ENCODE data around the gene POMGNT2.

The POMGNT2 gene

GRCh38 chr3:43105596-43106292, at the start of gene POMGNT2:
Gene POMGNT2 (minus strand): TSS chr3:43106079. CDS start chr3:43081431, 24,648 bp downstream.
- DNase-seq: peak; percentile 52

- no peak for DNase-seq
Observed at GRCh38 chr3:43154980-43155379, 49.1 kb upstream of the POMGNT2 start.

DNA sequence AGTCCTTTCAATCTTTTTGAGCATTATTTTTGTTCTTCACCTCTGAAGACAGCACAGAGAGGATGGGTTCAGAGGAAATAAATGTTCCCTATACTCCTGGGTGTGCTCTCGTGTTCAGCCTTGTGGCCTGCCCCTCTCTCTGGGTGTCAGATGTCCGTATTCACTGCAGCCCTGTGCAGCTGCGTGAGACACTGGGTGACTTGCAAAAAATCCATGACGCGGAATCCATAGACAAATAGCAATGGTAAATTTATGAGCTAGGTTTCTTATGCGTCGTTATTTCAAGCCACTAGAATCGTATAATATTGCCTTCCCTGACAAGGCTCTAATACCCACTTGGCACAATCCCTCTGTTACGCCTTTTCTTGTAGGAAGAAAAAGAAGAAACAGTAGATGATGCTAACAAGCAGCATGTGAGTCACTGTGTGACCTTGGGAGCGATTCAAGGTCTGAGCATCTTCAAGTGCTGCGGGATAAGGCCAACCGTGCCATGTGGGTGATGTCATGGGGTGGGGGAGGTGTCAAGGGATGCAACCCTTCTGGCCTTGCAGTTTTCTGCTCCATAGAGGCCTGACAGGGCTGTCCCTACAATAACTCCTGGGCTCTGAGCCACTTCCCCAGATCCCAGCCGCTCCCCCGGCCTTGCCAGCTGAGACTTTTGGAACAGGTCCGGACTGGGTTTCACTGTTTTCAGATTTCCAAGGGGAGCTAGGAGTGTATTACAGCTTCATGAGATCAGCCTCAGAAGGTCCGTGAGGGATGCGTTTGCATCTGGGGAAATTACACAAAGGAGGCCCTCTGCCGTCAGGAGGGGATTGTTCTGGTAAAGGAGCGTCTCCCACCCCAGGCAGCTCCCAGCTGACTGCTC, 47.6 kb upstream of the POMGNT2 start:
- peak; percentile 13 for DNase-seq

DNA sequence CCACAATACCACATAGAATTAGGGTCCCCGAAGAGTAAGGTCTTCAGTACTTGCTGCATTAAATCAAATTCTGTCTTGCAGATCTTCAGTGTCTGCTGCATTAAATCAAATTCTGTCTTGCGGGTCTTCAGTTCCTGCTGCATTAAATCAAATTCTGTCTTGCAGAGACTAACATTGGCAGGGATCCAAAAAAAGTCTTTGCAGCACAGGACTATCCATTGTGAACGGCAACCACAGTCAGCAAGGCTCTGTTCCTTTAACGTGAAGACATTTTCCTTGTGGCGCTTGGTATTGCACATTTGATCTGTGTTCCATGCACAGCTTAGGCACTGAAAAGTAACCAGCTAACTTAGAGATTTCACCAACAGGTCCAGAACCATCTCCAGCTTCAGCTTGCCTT, 46.8 kb upstream of the POMGNT2 start:
- DNase-seq: no peak

DNA sequence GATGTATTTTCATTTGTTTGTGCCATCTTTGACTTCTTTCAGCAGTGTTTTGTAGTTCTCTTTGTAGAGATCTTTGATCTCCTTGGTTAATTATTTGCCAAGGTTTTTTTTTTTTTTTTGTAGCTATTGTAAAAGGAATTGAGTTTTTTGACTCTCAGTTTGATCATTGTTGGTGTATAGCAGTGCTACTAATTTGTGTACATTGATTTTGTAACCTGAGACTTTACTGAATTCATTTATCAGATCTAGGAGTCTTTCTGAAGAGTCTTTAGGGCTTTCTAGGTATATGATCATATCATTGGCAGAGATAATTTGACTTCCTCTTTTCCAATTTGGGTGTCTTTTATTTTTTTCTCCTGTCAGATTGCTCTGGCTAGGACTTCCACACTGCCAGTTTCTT, 42.2 kb upstream of the POMGNT2 start:
- DNase-seq: no peak

- DNase-seq: no peak
Observed at GRCh38 chr3:43146599-43146998, 40.7 kb upstream of the POMGNT2 start.

DNA sequence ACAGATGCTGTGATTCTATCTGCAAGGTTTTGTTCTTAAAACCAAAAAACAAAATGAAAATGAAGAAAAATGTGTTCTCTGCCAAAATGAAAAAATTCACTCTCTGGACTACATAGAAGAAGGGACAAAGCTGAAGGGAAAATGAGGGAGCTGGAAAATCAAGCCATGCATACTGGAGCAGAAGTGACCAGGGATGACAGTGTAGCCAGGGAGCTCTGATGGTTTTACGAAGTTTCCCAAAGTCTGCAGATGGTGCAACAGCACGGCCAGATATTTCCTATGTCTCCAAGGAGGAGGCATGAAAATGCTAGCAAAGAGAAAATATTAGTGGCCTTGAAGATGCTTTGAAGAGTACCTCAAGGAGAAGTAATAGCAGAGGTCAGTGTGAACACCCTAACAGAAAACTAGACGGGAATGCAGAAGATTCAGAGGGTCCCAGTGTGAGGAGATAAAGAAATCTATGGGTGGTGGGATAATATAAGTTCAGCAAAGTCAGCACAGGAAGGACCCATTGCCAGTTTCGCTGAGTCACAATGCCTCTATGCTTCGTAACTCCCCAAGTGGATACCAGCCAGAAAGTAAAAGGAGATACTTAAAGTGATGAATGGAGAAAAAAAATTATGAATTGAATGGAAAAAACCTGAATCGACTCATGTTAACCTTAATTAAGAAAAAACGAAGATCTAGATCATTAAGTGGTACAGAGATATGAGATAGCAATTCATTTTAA, 39.0 kb upstream of the POMGNT2 start:
- DNase-seq: no peak

DNA sequence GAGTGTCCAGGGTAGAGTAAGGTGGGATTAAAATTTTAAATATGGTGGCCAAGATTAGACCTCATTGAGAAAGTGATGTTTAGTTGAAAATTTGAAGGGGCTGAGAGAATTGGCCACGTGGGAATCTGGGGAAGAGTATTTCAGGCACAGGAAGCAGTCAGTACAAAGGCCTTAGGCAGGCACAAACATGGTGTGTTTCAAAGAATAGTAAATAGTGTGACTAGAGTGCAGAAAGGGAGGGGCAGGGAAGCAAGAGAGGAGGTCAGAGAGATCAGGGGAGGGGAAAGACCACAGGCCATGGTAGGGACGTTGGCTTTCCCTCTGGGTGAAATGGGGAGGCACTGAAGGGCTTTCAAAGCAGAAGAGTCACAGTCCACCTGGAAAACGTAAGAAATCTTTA, 36.6 kb upstream of the POMGNT2 start:
- DNase-seq: no peak

GRCh38 chr3:43138488-43139231, 32.8 kb upstream of the POMGNT2 start:
- DNase-seq: no peak

DNA sequence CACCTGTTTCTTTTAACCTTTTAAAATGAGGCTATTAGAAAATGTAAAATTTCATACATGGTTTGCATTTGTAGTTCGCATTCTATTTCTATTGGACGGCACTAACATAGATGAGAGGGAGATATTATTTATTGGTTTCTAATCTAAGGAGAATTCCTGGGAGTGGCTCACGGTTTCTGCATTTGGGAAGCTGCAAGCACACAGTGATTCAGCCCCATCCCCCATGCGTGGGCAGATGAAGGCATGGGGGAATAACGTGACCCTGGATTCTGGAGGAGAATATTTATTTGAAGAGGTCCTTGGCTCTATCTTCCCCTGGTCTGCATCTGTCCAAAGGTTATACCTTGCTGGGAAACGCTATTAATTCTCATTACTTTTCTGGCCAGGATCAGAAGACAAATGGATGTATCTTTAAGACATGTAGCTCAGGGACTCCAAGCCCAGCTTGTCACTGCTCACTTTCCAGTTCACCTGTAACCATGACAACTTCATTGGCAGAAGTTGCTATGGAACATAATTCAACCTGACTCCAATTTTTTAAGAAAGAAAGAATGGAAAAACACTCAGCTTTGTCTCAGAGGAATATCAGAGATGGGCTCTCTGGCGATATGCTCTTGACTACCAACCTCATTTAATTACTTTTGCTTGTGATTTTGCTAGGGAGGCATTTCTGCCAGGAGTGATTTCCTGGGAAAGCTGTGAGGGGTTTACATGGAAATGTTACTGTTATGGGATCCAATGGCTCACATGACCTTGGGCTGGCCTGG, 27.2 kb upstream of the POMGNT2 start:
- DNase-seq: no peak

- no peak for DNase-seq
Observed at GRCh38 chr3:43132193-43132592, 26.3 kb upstream of the POMGNT2 start.

GRCh38 chr3:43128464-43128863, 22.6 kb upstream of the POMGNT2 start:
- no peak for DNase-seq

DNA sequence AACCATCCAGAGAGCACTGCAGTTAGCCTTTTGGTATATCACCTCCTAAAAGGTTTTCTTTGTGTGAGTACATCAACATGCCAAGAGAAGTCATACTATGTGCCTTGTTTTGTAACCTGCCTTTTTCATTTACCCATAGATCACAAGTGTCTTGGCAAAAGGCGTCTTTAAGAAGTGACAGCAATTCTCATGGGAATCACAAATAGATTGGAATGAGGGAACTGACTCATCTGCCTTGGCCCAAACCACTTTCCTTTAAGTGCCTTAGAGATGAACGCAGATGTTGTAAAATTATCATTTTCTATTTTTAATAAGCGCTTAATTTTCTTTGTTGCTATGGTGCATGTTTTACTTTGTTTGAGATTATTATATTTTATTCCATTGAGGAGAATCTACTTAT, 20.7 kb upstream of the POMGNT2 start:
- DNase-seq: no peak

GRCh38 chr3:43123895-43124294, 18.0 kb upstream of the POMGNT2 start:
- DNase-seq: no peak

GRCh38 chr3:43120937-43121336, 15.1 kb upstream of the POMGNT2 start:
- no peak for DNase-seq

GRCh38 chr3:43117257-43117656, 11.4 kb upstream of the POMGNT2 start:
- no peak for DNase-seq

DNA sequence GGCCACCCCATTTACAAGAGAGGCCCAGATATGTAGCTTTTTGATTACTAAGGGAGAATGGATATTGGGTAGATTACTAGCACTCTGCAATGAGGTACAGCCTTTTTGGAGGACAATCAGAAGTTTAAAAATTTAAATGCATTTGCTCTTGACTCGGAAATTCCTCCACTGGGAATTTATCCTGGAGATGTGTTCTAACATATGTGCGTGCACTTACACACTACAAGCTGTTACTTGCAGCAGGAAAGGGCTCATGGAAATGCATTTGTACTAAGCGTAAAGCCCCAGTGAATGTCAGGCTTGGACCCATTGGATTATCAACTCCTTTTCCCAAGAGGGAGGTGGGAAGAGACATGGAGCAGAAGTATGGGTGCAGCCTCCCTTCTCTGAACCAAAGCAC, 7.8 kb upstream of the POMGNT2 start:
- no peak for DNase-seq

DNA sequence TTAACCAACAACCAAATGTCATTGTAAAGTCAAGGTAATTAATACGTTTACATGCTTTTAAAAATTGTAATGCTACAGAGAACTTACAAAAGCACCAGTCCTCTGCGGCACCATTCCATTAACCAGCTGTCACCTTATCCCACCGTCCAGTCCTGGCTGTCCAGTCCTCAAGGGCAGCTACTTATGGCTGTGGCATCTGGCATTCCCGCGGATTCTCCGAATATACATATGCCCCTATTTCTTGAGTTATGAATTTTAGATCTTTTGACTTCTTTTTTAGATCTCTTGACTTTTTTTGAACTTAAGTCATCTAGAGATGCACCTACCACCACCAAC, 382 bp upstream of the POMGNT2 start:
- no peak for DNase-seq

DNA sequence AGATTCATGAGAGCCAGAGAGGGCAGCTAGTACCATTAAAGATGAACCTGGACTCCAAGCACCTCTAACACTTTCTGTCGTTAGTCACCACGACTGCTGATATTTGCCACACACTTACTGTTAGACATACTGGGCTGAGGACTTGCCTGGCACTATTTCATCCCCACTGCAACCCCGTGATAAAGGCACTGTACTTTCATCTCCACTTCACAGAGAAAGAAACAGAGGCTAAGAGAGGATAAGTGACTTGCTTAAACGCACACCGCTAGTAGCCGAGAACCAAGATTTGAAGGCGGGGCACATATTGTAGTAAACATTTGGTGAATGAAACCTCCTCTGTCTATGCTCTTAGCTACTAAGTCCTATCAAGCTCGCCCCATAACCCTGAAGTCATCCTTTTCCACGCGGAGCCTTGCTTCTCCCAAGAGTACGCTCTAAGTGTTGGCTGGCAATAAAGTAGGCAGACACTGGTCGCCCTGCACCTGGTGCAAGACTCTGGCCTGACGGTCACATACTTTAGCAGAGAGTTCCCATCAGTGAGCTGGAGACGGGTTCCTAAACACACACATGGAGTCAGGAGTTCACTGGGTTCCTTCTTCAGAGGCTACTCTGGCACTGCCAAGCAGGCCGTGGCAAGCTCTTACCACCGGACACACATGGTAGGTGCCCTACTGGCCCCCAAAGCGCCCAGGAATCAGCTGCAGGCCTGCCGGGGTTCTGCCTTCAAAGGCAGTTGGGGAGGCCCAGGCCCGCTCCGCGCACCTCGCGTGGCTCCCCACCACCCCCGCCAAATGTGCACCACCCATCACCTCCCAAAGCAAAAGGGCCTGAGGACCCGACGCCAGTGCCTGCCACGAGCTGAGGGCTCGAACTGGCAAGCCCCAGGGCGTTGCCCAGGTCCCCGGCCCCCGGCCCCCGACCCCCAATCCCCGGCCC, 951 bp downstream of the POMGNT2 start:
- peak; percentile 2 for DNase-seq

DNA sequence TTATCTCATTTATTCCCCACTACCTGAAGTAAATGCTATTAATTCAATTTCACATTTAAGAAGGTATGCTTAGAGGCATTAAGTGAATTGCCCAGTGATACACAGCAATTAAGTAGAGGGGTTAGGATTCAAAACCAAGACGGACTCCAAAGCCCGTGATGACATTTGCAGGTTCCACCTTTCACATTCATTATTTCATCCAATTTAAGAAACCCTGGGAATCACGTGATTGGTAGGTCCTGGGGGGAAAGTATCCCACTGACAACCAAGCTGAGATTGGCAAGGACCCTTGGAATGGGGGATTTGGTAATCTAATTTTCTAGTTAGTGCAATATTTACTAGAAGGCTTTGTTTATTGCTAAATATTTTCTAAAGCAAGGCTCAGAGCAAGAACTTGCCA, 1.8 kb downstream of the POMGNT2 start:
- DNase-seq: no peak

All from NCI-H510A (cell line).